HepG2 (cell line): ENCODE data around the gene CHRNG. TPM values are rescaled to one million over a fixed set of nuclear protein-coding genes. Genes with fewer than 3 reads are reported as not detected.

Experiments
- ARNT2 ChIP-seq: sonication (generic); formaldehyde crosslinking; IDR thresholded peaks from 2 replicates; pipeline ENCODE4 v1.8.0; 2022; ENCODE audit warnings: mild to moderate bottlenecking, low read depth, missing genetic modification reagents, moderate library complexity
- POLR2AphosphoS2 ChIP-seq: IDR thresholded peaks from 2 replicates; pipeline ENCODE4 v1.6.1; 2011; ENCODE audit warnings: low read depth, low read length, improper control_type of control experiment
- SRF ChIP-seq: IDR thresholded peaks from 2 replicates; pipeline ENCODE4 v1.6.1; 2011; ENCODE audit warnings: mild to moderate bottlenecking, low read depth, low read length, moderate library complexity
- SRSF9 ChIP-seq: fragments of 200-400 bp; formaldehyde crosslinking; IDR thresholded peaks from 2 replicates; pipeline ENCODE4 v1.6.1; 2018; ENCODE audit warnings: borderline replicate concordance, mild to moderate bottlenecking, low read depth, low read length; ENCODE audit not compliant: insufficient read depth, poor library complexity, severe bottlenecking
- SRY ChIP-seq: sonication (generic); formaldehyde crosslinking; IDR thresholded peaks from 2 replicates; pipeline ENCODE4 v1.8.0; 2022; ENCODE audit warnings: mild to moderate bottlenecking, missing genetic modification reagents
- THAP7 ChIP-seq: sonication (generic); formaldehyde crosslinking; IDR thresholded peaks from 2 replicates; pipeline ENCODE4 v1.8.1; 2023; ENCODE audit warnings: mild to moderate bottlenecking, missing genetic modification reagents
- TOE1 ChIP-seq: sonication (generic); formaldehyde crosslinking; IDR thresholded peaks from 2 replicates; pipeline ENCODE4 v1.4.0; 2020; ENCODE audit warnings: mild to moderate bottlenecking, missing genetic modification reagents
- YEATS4 ChIP-seq: sonication (generic); formaldehyde crosslinking; IDR thresholded peaks from 2 replicates; pipeline ENCODE4 v1.4.0; 2020; ENCODE audit warnings: missing genetic modification reagents, borderline replicate concordance
- ZNF343 ChIP-seq: sonication (generic); formaldehyde crosslinking; IDR thresholded peaks from 2 replicates; pipeline ENCODE4 v1.4.0; 2020; ENCODE audit warnings: mild to moderate bottlenecking, missing genetic modification reagents
- ZNF354B ChIP-seq: sonication (generic); formaldehyde crosslinking; IDR thresholded peaks from 2 replicates; pipeline ENCODE4 v1.8.0; 2022; ENCODE audit warnings: mild to moderate bottlenecking, missing genetic modification reagents
- polyA plus RNA-seq, 8 experiments: library from polyadenylated mRNA; depleted of rRNA in 3 of 8; stranded (reverse) in 7 of 8; unstranded in 1 of 8; fragments of >200 nt; fragmentation: Illumina TruSeq in 4 of 8; extraction: Trizol in 4 of 8; gene quantifications; 2 replicates each; pipeline versions ENCODE4 v1.2.1 to v1.2.3, GENCODE V29; 2011 to 2016; ENCODE audit warnings: low read depth in 4 of 8, missing spikeins in 1 of 8, mixed read lengths in 1 of 8; ENCODE audit not compliant: insufficient read depth in 1 of 8
- total RNA-seq, 5 experiments: library from RNA; depleted of rRNA; stranded (reverse); fragments of >200 nt; fragmentation: Illumina TruSeq; extraction: Trizol; gene quantifications; 2 replicates each; pipeline ENCODE4 v1.2.3, GENCODE V29; 2016; ENCODE audit warnings: low read depth in 1 of 5
- TF ChIP-seq, protein P1 (sequence below): sonication (generic); formaldehyde crosslinking; IDR thresholded peaks from 2 replicates; pipeline ENCODE4 v1.9.0; 2021; ENCODE audit warnings: mild to moderate bottlenecking, missing genetic modification reagents
- TF ChIP-seq, protein P2 (sequence below): sonication (generic); formaldehyde crosslinking; IDR thresholded peaks from 2 replicates; pipeline ENCODE4 v1.5.0; 2020; ENCODE audit warnings: missing genetic modification reagents
- TF ChIP-seq, protein P3 (sequence below): sonication (generic); formaldehyde crosslinking; IDR thresholded peaks from 2 replicates; pipeline ENCODE4 v1.5.0; 2020; ENCODE audit warnings: missing genetic modification reagents, mild to moderate bottlenecking, borderline replicate concordance
- TF ChIP-seq, protein P4 (sequence below): sonication (generic); formaldehyde crosslinking; IDR thresholded peaks from 2 replicates; pipeline ENCODE4 v1.8.0; 2022; ENCODE audit warnings: mild to moderate bottlenecking, missing genetic modification reagents
- TF ChIP-seq, protein P5 (sequence below): sonication (generic); formaldehyde crosslinking; IDR thresholded peaks from 2 replicates; pipeline ENCODE4 v1.9.0; 2022; ENCODE audit warnings: low read depth, missing genetic modification reagents

CHRNG gene
- total and polyA plus RNA-seq, 2 of the 13 experiments (the other 11 are each of a cell fraction or from before 2014, with no cell fraction given), result not detected

- TF ChIP-seq, protein P1, sequence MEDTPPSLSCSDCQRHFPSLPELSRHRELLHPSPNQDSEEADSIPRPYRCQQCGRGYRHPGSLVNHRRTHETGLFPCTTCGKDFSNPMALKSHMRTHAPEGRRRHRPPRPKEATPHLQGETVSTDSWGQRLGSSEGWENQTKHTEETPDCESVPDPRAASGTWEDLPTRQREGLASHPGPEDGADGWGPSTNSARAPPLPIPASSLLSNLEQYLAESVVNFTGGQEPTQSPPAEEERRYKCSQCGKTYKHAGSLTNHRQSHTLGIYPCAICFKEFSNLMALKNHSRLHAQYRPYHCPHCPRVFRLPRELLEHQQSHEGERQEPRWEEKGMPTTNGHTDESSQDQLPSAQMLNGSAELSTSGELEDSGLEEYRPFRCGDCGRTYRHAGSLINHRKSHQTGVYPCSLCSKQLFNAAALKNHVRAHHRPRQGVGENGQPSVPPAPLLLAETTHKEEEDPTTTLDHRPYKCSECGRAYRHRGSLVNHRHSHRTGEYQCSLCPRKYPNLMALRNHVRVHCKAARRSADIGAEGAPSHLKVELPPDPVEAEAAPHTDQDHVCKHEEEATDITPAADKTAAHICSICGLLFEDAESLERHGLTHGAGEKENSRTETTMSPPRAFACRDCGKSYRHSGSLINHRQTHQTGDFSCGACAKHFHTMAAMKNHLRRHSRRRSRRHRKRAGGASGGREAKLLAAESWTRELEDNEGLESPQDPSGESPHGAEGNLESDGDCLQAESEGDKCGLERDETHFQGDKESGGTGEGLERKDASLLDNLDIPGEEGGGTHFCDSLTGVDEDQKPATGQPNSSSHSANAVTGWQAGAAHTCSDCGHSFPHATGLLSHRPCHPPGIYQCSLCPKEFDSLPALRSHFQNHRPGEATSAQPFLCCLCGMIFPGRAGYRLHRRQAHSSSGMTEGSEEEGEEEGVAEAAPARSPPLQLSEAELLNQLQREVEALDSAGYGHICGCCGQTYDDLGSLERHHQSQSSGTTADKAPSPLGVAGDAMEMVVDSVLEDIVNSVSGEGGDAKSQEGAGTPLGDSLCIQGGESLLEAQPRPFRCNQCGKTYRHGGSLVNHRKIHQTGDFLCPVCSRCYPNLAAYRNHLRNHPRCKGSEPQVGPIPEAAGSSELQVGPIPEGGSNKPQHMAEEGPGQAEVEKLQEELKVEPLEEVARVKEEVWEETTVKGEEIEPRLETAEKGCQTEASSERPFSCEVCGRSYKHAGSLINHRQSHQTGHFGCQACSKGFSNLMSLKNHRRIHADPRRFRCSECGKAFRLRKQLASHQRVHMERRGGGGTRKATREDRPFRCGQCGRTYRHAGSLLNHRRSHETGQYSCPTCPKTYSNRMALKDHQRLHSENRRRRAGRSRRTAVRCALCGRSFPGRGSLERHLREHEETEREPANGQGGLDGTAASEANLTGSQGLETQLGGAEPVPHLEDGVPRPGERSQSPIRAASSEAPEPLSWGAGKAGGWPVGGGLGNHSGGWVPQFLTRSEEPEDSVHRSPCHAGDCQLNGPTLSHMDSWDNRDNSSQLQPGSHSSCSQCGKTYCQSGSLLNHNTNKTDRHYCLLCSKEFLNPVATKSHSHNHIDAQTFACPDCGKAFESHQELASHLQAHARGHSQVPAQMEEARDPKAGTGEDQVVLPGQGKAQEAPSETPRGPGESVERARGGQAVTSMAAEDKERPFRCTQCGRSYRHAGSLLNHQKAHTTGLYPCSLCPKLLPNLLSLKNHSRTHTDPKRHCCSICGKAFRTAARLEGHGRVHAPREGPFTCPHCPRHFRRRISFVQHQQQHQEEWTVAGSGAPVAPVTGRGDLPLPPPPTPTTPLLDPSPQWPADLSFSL (CRISPR knock-in tag), result no peak
- no peak for TF ChIP-seq SRY
- TF ChIP-seq, protein P2, sequence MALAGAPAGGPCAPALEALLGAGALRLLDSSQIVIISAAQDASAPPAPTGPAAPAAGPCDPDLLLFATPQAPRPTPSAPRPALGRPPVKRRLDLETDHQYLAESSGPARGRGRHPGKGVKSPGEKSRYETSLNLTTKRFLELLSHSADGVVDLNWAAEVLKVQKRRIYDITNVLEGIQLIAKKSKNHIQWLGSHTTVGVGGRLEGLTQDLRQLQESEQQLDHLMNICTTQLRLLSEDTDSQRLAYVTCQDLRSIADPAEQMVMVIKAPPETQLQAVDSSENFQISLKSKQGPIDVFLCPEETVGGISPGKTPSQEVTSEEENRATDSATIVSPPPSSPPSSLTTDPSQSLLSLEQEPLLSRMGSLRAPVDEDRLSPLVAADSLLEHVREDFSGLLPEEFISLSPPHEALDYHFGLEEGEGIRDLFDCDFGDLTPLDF (CRISPR knock-in tag), result no peak
- TF ChIP-seq, protein P3, sequence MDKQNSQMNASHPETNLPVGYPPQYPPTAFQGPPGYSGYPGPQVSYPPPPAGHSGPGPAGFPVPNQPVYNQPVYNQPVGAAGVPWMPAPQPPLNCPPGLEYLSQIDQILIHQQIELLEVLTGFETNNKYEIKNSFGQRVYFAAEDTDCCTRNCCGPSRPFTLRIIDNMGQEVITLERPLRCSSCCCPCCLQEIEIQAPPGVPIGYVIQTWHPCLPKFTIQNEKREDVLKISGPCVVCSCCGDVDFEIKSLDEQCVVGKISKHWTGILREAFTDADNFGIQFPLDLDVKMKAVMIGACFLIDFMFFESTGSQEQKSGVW (CRISPR knock-in tag), result no peak
- no peak for TF ChIP-seq ZNF343 (CRISPR knock-in tag)
- no peak for TF ChIP-seq ARNT2
- no peak for TF ChIP-seq YEATS4 (CRISPR knock-in tag)
- TF ChIP-seq, protein P4, sequence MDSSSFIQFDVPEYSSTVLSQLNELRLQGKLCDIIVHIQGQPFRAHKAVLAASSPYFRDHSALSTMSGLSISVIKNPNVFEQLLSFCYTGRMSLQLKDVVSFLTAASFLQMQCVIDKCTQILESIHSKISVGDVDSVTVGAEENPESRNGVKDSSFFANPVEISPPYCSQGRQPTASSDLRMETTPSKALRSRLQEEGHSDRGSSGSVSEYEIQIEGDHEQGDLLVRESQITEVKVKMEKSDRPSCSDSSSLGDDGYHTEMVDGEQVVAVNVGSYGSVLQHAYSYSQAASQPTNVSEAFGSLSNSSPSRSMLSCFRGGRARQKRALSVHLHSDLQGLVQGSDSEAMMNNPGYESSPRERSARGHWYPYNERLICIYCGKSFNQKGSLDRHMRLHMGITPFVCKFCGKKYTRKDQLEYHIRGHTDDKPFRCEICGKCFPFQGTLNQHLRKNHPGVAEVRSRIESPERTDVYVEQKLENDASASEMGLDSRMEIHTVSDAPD (CRISPR knock-in tag), result no peak; the same call in 1 of the 2 replicates
- TF ChIP-seq ZNF354B (CRISPR knock-in tag), result no peak
- TF ChIP-seq SRSF9, result no peak
- TF ChIP-seq, protein P5, sequence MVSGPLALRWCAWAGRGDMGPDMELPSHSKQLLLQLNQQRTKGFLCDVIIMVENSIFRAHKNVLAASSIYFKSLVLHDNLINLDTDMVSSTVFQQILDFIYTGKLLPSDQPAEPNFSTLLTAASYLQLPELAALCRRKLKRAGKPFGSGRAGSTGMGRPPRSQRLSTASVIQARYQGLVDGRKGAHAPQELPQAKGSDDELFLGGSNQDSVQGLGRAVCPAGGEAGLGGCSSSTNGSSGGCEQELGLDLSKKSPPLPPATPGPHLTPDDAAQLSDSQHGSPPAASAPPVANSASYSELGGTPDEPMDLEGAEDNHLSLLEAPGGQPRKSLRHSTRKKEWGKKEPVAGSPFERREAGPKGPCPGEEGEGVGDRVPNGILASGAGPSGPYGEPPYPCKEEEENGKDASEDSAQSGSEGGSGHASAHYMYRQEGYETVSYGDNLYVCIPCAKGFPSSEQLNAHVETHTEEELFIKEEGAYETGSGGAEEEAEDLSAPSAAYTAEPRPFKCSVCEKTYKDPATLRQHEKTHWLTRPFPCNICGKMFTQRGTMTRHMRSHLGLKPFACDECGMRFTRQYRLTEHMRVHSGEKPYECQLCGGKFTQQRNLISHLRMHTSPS (CRISPR knock-in tag), result peak; percentile 8; the same call in 1 of the 2 replicates
- no peak for TF ChIP-seq POLR2AphosphoS2
- TF ChIP-seq SRF, result no peak
- TF ChIP-seq THAP7 (CRISPR knock-in tag), result no peak; the same call in 1 of the 2 replicates
- TF ChIP-seq TOE1, result no peak
These were observed 15.6 kb upstream of the CHRNG start (continued) for GRCh38 chr2:232523682-232524597.
